Parathyroid adenoma (tissue), 2 donors: ENCODE data around the gene GNG5.

ENCODE experiments used
- H2AFZ ChIP-seq: fragments of 300-600 bp; sonication (generic); one replicate; pipeline ENCODE4 v1.7.0; 2017; ENCODE audit warnings: antibody characterized with exemption, mild to moderate bottlenecking
- H3K27ac ChIP-seq: fragments of 300-600 bp; sonication (generic); one replicate; pipeline ENCODE4 v1.7.0; 2017
- H3K27me3 ChIP-seq: fragments of 300-600 bp; sonication (generic); one replicate; pipeline ENCODE4 v1.7.0; 2017; ENCODE audit warnings: low read length; ENCODE audit not compliant: control insufficient read depth, insufficient read depth
- H3K36me3 ChIP-seq: fragments of 300-600 bp; sonication (generic); one replicate; pipeline ENCODE4 v1.7.0; 2017; ENCODE audit warnings: low read length; ENCODE audit not compliant: control insufficient read depth, insufficient read depth
- H3K4me1 ChIP-seq: fragments of 300-600 bp; sonication (generic); one replicate; pipeline ENCODE4 v1.7.0; 2017; ENCODE audit warnings: control low read depth
- H3K4me2 ChIP-seq: fragments of 300-600 bp; sonication (generic); one replicate; pipeline ENCODE4 v1.7.0; 2017; ENCODE audit warnings: low read length
- H3K4me3 ChIP-seq: fragments of 300-600 bp; sonication (generic); one replicate; pipeline ENCODE4 v1.7.0; 2017; ENCODE audit warnings: low read depth, low read length
- H3K79me2 ChIP-seq: fragments of 300-600 bp; sonication (generic); one replicate; pipeline ENCODE4 v1.7.0; 2017; ENCODE audit warnings: control low read depth
- H3K9ac ChIP-seq: fragments of 300-600 bp; sonication (generic); one replicate; pipeline ENCODE4 v1.7.0; 2017; ENCODE audit warnings: mild to moderate bottlenecking
- H3K9me3 ChIP-seq: fragments of 300-600 bp; sonication (generic); one replicate; pipeline ENCODE4 v1.7.0; 2017; ENCODE audit warnings: low read length; ENCODE audit not compliant: control insufficient read depth
- CTCF ChIP-seq: fragments of 300-600 bp; sonication (generic); IDR thresholded peaks from one replicate; pipeline ENCODE4 v1.7.0; 2017; ENCODE audit warnings: antibody characterized with exemption, mild to moderate bottlenecking
- donor health status: primary hyperparathyroidism.

GNG5 gene

GRCh38 chr1:84480650-84481049, 25.7 kb downstream of the GNG5 start:
- no peaks in the 10 kb centered on the region for H3K9me3 ChIP-seq
- no peak overlapping the region for H3K9ac ChIP-seq
- H3K36me3 ChIP-seq = peaks cover 2% of the 10 kb centered on the region
- no peak overlapping the region for H2AFZ ChIP-seq
- H3K79me2 ChIP-seq = no peaks in the 10 kb centered on the region
- H3K27me3 ChIP-seq = no peaks in the 10 kb centered on the region
- TF ChIP-seq CTCF = no peak
- peak overlapping the region; percentile 8 for H3K4me3 ChIP-seq
- H3K27ac ChIP-seq = no peak overlapping the region
- H3K4me1 ChIP-seq = no peaks in the 10 kb centered on the region
- H3K4me2 ChIP-seq = peak overlapping the region; percentile 24

DNA sequence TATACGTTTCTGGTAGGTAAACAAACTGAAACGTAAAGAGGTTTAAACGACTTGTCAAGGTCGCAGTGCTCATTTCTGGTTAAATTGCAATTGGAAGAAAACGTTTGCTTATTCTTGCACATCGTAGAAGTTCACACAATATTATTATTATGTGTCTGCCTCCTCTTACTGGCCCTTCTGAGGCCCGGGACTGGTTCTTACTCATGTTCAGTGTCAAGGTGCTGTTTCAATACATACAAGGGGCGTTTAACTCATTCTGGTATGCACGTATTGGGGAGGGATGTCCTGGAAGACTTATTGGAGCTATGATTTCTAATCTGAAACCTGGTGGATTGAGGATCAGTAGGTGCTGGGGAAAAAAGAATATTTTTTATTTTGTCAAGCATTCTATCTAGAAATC, 26.4 kb downstream of the GNG5 start:
- no peak for TF ChIP-seq CTCF
- Histone ChIP-seq H3K27me3 (no peaks in the 10 kb centered on the region), H3K79me2 (no peaks in the 10 kb centered on the region), H3K36me3 (peaks cover 2% of the 10 kb centered on the region), H3K4me2 (peak overlapping the region; percentile 38), H2AFZ (peak overlapping the region; percentile 73), H3K9ac (no peak overlapping the region), H3K27ac (peak overlapping the region; percentile 67), H3K4me1 (no peaks in the 10 kb centered on the region), H3K4me3 (peak overlapping the region; percentile 83), H3K9me3 (no peaks in the 10 kb centered on the region)

GRCh38 chr1:84478876-84479868, 27.2 kb downstream of the GNG5 start, which contains the start of gene RPF1:
Gene RPF1, plus strand, starts transcription at chr1:84479266. Its CDS starts 16 bp downstream, at chr1:84479282.
- Histone ChIP-seq H3K27me3 (no peaks in the 10 kb centered on the region), H3K36me3 (peaks cover 2% of the 10 kb centered on the region), H3K4me1 (no peaks in the 10 kb centered on the region), H3K27ac (peak within 1 kb of the TSS; percentile 67), H3K9ac (no peak within 1 kb of the TSS), H3K9me3 (no peaks in the 10 kb centered on the region), H3K4me2 (peak within 1 kb of the TSS; percentile 38), H3K79me2 (no peaks in the 10 kb centered on the region), H2AFZ (peak within 1 kb of the TSS; percentile 73), H3K4me3 (peak within 1 kb of the TSS; percentile 83)
- TF ChIP-seq CTCF = no peak

DNA sequence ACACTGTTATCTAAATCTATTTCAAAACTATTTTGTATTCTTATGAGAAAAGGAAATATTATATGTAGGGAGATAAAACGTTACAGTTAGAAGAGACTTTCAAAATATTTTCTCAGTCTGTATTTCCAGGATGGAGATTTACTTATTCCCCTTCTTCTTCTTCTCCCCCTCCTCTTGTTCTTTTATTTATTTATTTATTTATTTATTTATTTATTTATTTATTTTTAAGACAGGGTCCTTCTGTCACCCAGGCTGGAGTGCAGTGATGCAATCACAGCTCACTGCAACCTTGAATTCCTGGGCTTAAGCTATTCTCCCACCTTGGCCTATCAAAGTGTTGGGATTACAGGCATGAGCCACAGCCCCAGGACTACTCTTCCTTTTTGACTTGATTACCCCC, 30.2 kb downstream of the GNG5 start:
- no peak overlapping the region for H2AFZ ChIP-seq
- H3K79me2 ChIP-seq = no peaks in the 10 kb centered on the region
- no peak for TF ChIP-seq CTCF
- peaks cover 2% of the 10 kb centered on the region for H3K36me3 ChIP-seq
- H3K4me1 ChIP-seq = no peaks in the 10 kb centered on the region
- H3K27me3 ChIP-seq = no peaks in the 10 kb centered on the region
- no peak overlapping the region for H3K4me3 ChIP-seq
- no peak overlapping the region for H3K9ac ChIP-seq
- H3K9me3 ChIP-seq = no peaks in the 10 kb centered on the region
- H3K4me2 ChIP-seq = no peak overlapping the region
- no peak overlapping the region for H3K27ac ChIP-seq
